Stimulated activated CD4-positive, alpha-beta T cell treated with anti-CD3 and anti-CD28 coated beads, Interleukin-1b, Interleukin-23, amount 100 ng/mL, for 48 hours (primary cell): ENCODE data around the gene CDH2.

Experiments
- DNase-seq: peaks from one replicate; pipeline ENCODE4 v3.0.0-alpha.2; 2020

Gene CDH2

GRCh38 chr18:28126768-28127167, 50.2 kb downstream of the CDH2 start:
- no peak for DNase-seq

DNA sequence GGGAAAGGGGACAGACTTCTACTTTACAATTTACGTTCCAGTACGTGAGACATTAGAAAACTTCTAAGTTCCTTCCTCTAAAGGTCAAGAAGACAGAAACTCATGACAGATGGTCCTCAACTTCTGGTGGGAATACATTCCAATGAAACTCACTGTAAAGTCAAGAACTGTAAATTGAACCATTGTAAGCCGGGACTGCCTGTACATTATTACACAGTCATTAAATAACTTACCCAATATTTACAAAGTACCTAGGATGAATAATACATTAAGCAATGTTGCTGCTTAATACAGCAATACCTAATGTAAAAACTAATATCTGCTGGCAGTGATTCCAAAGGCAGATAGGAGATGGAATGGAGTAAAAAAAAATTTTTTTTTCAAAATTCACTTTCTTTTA, 51.9 kb downstream of the CDH2 start:
- DNase-seq = no peak

DNA sequence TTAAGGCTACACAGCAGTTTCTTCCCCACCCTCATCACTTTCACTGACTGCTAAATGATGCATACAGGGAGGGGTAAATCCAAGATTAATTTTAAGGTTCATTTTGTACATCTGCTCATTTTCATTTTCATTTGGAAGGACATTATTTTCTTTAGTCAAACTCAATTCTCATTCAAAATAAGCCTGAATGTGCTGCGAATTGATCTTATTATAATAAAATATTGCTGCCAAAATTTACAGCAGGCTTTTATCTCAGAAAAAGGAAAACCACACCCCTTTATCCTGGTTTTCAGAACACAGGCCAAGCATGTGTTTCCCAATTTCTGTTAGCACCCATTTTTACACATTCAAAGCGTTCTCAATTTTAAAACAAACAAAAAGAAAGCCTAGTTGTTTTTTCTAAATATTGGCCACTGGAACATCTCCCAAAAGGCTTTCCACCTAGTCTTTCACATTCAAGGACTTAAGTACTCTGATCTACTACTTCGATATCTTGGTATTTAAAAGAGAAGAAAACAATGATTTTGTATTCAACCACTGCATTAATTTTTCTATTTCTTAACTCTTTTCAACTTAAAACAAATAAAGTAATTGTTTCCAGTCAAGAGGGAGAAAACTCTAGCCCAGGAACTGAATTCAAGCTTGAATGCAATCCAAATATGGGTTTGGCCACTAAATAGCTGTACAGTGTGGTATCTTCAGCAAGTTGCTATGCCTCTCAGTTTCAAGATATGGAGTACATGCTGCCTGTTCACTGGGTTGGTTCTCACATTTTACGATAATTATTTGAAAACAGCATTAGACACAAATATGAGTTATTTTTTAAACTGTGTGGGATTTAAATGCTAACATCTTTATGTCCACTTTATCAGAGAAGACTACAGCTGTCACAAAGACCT, 52.5 kb downstream of the CDH2 start:
- no peak for DNase-seq

DNA sequence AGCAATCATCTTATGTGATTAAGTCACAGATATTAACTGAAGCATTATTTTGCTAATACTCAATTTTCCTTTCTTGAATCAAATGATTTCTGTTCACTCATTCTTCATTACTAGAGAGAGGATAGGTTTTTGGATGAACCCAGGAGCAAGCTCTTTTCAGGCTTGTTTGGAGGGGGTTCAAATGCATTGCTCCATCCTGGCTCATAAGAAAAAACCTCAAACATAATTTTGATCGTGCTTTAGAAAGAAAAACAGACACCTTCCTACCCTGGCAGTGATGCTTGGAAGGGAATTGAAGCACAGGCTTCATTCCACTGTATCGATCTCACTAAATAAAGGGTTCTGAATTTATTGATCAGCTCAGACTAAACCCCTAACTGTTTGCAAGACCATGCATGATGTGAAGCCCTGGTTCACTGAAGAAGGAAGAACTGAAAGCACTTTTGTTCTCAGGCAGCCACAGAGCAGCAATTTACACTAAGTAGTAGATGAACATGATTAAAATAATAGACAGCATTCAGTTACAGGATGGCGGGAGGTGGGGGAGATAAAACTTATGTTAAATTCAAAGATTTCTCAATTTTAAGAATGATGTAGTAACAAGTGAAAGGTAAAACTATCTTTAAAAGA, 53.4 kb downstream of the CDH2 start:
- DNase-seq = no peak

DNA sequence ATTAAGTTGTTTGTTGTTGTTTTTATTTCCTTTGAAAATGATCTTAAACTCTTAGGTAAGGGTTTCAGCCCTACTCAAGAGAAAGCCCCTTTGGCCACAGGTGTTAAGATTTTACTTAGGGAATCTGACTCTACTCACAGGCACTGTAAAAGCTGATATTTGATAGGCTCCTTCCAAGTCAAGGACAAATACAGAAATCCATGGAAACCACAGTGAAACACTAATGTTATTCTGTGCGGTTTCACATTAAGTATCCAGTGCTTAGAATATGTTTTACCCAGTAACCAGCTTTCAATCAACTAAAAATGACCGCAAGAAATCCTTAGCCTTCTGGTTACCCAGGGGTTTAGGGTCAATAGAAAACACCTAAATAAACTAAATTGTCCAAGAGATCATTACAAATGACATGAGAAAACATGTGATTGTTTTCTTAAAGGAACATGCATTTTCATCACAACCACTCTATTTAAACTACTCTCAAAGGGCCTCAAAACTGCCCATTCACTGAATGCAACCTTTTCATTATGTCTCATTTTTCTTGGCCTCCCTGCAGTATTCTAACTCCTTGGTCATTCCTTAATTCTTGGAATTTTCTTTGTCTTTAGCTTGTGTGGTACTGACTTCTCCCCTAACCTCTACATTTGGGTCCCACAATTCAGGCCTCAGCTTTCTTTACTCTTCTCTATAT, 56.0 kb downstream of the CDH2 start:
- DNase-seq = no peak

- no peak for DNase-seq
Measured at GRCh38 chr18:28116461-28116860, 60.5 kb downstream of the CDH2 start.

- no peak for DNase-seq
Measured at GRCh38 chr18:28115149-28115550, 61.8 kb downstream of the CDH2 start.

GRCh38 chr18:28114472-28114871, 62.5 kb downstream of the CDH2 start:
- no peak for DNase-seq

DNA sequence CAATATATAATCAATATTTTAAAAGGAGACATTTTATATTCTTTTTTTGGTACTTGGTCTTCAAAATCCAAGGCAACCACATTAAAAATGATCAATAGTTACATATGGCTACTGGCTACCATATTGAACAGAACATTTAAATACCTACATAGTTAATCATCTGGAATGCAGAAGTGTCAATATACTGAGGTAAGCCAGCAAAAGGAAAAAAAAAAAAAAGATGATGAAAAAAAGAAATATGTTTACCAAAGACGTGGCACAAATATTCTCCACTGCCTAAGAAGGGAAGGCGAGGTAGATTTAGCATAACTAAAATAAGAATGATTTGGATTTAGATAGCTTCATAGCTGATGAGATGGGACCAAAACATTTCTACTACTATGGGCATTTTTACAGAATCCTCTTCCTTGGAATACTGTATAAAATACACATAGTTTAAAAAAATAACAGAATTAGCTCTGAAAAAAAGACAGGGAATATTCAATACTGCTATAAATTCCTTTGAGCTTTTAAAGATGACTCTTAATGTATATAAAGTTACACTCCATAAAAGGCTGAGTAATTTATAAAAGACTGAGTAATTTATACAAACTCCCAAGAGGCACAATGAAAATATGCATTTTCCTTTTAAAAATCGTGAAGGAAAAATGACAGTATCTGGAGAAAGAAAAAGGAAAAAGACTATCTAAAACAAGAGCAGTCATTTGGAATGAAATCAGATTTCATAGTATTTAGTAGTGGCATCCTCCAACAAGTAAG, 63.5 kb downstream of the CDH2 start:
- no peak for DNase-seq

DNA sequence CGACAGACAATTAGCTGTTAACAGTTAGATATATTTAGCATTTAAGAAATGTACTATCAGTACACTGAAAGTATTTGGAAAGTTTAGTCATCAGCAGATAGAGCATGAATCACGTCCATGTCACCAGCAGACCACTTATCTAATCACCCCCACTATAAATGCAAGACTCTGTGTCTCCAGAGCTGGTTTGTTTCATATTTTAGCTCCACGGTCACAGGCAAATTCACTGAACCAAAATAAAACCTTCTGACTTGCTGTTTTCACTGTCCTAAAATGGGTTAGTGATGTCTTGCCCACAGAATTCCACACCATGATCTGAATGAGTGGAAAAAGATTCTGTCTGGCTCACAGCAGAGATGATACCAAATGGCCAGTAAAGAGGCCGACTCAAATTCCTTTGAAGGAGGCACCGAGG, 64.9 kb downstream of the CDH2 start:
- no peak for DNase-seq

- no peak for DNase-seq
Measured at GRCh38 chr18:28110924-28111323, 66.0 kb downstream of the CDH2 start.

DNA sequence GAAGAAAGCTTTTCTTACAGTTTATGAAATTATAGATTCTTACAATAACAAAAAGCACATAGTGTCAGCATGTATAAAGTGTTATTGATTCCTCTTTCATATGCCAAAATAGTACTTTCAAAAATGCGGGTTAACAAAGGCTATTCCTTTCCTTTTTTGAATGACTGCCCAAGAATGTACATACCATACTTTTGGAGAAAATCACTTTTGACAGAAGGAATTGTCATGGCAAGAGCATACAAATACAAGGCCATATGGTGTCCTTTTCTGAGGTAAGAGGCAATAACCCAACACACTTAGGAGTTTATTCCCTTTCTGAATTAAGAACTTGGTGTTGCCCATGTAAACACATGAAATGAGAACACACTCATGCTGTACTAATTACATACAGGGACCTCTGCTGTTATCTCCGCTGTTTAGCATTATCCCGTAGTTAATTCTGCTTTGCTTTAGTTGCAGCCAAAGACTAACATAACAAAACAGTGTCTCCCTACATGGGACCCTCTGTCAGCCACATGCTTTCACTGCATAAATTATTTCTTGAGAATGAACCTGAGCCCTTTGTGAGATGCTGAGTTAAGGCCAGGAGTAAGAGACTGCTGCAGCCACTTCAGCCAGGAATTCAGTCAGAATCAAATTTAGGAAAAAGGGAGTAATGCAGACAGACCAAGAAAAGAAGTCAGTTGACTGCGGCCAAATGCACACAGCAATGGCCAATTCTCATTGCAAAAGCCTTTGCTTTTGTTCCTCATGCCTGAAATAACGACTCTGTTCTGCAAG, 67.0 kb downstream of the CDH2 start:
- no peak for DNase-seq

DNA sequence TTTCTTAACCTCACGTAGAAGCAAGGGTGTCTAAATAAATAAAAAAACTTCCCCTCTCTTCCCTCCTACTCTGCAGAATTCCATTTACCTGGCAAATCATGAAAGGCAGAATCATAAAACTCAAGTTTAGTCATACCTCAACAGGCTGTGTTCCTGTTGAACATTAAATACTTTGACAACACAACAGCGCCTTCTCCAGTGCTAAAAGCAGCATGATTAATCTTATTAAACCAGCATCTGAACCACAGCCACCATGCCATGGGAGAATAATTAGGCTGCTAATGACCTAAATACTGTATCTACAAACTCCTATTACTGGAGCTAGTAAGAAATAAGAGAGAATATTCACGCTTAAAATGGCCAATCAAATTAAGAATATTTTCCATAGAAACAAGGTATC, 68.1 kb downstream of the CDH2 start:
- DNase-seq = no peak

DNA sequence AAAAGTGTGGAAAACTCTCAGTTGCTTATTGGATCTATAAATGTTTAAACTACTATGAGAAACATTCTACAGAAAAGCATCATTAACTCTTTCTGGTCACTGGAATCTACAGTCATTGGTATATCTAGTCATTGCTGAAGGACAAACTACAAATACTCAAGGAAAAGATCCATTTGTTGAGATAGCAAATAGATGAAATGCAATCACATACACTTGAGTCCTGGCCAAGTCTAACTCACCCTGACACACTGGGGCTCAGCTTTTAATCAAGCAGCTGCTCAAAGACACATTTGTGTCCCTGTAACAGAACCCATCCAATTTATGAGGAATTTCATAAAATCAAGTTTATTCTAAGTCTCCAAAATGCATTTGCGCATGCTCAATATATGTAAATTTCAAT, 68.7 kb downstream of the CDH2 start:
- DNase-seq = no peak

GRCh38 chr18:28099237-28099636, 77.7 kb downstream of the CDH2 start:
- no peak for DNase-seq

- DNase-seq = no peak
Measured at GRCh38 chr18:28095631-28096030, 81.3 kb downstream of the CDH2 start.

GRCh38 chr18:28095041-28095440, 81.9 kb downstream of the CDH2 start:
- DNase-seq = no peak

- DNase-seq = no peak
Measured at GRCh38 chr18:28091197-28091596, 85.7 kb downstream of the CDH2 start.

GRCh38 chr18:28088477-28088876, 88.5 kb downstream of the CDH2 start:
- DNase-seq = no peak

DNA sequence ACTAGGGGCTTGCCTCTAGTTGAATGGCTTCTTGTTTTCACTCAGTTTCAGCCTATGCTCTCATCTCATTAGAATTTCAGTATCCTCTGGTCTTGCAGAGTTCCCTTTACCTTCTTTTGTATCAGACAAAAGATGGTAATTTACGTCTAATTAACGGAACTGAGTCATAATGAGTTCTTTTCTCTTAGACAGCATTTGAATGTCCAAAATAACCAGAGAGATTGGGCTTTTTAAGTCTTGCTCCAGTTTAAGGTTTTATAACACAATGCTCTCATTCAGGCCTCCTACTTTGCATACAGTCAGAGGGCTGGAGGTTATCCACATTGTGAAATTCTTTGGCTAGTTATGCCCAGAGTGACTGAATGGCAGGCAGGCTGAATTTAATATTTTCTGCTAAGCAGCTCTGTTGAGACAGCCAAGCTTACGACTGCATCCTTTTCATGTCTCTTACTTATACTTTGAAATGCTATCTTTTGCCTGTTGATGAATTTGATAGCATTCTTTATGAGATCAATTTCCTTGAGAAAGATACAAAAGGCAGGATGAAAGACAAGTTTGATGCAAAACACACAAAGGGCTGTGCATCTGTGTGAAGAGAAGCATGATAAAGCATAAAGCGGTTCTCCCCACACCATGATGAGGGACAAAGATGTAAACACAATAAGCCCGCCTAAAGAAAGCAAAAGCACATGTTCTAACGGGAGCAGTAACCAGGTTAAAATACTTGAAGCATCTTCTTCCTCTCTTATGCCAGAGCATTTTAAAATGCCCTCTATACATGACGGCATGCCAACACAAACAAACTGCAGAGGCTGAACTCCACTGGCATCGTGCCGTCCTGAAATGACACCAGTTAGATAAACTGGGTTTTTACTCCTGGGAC, 90.0 kb downstream of the CDH2 start:
- DNase-seq = no peak

DNA sequence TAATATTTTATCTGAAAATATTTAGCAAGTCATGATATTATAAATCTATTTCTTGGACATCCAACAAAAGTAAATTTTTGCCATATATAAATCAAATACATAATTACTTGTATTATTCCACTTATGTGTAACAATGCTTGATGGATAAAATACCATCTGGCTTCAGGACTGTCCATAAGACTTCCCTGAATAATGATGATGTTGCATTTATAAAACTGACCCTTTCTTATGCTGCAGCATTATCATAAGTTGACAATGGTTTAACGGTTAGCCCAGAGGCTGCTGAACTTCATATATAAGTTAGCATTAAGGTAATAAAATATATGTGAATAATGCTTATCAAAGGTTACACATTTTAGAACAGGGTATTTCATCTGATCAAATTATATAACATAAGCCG, 95.4 kb downstream of the CDH2 start:
- DNase-seq = no peak
